COLO668 (cell line): ENCODE data around the gene SMIM7.
"Not testable (repeated sequence)": the region's sequence is repeated elsewhere in the genome, so short reads cannot be mapped to it uniquely, and the experiment has no call there.

Source experiments
- DNase-seq: peaks from one replicate; lab custom pipeline; 2025; ENCODE audit not compliant: unreplicated experiment; lab: John Stamatoyannopoulos, UW

SMIM7 gene

DNA sequence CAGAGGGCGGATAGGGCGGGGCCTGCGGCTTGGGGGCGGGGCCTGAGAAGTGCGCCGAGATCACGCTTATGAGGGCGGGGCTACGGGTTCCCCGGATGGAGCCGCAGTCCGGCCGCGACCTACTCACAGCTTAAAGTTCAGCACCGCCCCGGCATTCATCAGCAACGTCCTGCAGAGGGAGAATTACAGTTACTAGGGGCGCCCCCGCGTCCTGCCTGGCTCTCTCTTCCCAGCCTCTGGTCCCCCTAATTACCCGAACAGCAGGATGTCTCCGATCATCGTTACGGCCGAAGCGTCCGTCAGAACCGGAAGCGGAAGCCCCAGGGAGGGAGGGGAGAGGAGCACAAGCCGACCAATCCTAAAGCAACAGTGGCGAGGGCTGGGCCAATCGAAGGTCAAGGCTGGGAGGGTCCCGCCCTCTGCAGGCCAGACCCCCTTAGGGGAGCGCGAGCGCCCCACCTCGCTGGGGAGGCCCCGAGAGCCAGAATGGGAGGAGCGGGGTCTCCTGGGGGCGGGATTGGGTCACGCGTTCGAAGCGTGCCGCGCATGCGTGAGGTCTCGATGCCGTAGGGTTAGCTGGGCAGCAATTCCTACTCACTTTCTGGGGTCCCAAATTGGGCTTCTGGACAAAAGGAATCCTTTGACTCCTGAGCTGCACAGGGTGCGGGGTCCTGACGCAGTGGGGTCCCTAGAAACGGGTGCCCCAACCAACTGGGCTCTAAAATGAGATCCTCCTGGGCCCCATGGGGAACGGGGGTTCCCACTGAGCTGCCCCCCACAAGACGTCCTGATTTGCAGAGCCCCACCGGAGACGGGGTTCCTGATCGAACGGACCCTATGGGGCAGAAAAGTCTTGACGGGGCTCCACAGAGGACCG lies at the start of gene SMIM7:
Gene SMIM7, minus strand, starts transcription at position 313 of the 877 bp plus-strand sequence. Its CDS starts 34 bp downstream, at position 279.
- DNase-seq: peak; percentile 98

DNA sequence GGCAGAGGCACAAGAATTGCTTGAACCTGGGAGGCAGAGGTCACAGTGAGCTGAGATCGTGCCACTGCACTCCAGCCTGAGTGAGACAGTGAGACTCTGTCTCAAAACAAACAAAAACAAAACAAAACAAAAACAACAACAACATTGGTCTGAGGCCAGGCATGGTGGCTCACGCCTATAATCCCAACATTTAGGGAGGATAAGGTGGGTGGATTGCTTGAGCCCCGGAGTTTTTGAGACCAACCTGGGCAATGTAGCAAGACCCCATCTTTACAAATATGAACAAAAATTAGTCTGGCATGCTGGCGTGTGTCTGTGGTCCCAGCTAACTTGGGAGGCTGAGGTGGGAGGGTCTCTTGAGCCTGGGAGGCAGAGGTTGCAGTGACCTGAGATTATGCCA lies 43.7 kb upstream of the SMIM7 start:
- no peak for DNase-seq

DNA sequence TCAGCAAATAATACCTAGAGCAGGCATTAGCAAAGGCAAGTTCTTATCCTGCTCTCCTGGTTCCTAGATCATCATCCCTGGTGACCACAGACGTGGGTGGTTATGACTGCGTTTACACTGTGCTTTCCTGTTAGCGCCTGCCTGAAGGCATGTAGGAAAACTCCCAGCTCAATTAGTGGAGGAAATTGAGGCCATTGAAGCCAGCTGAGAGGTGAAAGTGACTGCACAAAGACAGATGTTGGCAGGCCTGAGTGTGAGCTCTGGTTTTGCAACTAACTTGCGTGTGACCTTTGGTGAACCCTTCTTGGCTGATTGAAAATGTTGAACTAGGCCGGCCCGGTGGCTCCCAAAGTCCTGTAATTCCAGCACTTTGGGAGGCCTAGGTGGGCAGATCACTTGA lies 42.2 kb upstream of the SMIM7 start:
- no peak for DNase-seq

DNA sequence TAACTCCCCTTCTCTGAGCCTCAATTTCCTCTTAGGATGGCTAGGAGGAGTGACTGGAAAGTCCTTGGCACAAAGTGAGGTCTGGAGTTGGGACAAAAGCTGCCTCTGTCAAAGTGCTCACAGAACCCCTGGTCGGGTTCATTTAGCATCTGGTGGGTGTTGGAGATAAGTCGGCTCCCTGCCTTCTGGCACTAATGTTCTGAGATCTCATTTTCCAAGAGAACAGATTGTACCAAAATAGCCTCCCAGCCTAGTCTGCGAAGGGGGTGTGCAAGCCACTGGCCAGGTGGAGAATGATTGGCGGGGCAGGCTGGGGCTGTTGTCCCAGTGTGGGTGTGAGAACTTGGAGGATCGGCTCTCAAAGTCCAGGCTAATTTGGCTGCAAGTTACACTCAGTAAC lies 39.0 kb upstream of the SMIM7 start:
- no peak for DNase-seq

DNA sequence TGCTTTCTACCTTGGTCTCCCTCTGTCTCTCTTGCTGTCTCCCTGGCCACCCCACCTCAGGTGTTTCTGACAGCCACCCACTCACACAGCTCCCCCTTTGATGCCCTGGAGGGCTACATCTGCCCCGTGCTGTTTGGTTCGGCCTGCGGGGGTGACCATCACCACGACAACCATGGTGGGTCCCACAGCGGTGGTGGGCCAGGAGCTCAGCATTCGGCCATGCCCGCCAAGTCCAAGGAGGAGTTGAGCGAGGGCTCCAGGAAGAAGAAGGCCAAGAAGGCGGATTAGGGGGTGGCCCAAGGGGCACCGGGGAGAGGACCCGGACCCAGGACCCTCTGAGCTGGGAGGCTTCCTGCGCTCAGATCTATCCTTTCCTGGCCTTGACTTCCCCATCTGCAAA lies 28.1 kb upstream of the SMIM7 start:
- DNase-seq: no peak

DNA sequence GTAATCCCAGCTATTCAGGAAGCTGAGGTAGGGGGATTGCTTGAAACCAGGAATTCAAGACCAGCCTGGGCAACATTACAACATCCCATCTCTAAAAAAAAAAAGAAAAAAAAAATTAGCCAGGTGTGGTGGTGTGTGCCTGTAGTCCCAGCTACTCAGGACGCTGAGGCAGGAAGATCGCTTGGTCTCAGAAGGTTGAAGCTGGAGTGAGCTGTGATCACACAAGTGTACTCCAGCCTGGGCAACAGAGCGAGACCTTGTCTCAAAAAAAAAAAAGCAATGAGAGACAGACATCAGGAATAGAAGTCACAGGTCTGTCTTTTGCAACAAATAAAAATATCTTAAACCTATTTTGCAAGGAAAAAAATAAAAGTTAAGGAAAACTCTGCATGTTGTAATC lies 24.3 kb upstream of the SMIM7 start:
- DNase-seq: no peak

DNA sequence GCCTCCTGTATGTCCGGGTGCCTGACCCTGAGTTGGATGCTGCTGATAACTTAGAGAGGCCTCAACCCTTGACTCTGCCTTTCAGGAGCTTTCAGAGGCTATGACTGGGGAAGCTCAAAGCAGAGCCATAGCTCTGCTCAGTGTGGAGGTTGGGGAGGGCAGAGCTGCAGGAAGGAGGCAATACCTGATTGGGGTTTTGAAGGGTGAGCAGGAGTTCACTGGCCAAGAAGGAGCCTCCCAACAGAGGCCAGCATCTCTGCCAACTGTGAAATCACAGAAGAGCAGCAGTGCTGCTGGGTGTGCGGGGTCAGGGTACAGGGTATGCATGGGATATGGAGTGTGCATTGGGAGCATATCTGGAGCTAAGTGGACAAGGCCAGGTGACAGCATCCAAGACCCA lies 22.6 kb upstream of the SMIM7 start:
- DNase-seq: no peak

DNA sequence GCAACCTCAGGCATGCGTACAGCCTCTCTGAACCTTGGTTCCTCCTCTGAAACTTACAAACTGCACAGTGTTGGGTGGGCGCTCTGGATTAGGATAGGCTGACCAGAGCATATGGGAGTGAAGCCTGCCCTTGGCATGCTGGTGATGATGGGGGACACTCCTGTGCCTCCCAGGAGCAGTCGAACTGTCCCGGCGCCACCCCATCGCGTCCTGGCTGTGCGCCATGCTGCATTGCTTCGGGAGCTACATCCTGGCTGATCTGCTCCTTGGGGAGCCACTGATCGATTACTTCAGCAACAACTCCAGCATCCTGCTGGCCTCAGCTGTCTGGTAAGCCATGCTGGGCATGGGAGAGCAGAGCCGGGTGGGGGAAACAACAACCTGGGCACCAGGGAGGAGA lies 19.9 kb upstream of the SMIM7 start:
- DNase-seq: no peak

DNA sequence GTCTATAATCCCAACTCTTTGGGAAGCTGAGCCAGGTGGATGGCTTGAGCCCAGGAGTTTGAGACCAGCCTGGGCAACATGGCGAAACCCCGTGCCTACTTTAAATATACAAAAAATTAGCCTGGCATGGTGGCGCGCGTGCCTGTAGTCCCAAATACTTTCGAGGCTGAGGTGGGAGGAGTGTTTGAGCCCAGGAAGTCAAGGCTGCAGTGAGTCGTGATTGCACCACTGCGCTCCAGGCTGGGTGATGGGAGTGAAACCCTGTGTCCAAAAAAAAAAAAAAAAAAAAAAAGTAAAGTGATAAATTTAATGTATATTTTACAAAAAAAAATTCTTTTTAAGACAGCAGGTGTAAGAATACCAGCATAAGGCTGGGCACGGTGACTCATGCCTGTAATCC lies 18.6 kb upstream of the SMIM7 start:
- no peak for DNase-seq

DNA sequence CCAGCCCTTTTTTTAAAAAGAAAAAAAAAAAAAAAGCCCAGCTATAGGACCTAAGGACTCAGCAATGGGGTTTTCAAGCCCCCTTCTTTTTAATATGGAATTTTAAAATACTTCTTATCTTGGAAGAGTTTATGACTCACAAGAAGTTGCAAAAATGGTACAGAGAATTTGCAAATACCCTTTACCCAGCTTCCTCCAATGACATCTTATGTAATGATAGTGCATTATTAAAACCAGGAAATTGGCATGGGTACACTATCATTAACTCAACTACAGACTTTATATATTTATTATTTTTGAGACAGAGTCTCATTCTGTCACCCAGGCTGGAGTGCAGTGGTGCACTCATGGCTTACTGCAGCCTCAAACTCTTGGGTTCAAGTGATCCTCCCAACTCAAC lies 17.1 kb upstream of the SMIM7 start:
- DNase-seq: no peak

DNA sequence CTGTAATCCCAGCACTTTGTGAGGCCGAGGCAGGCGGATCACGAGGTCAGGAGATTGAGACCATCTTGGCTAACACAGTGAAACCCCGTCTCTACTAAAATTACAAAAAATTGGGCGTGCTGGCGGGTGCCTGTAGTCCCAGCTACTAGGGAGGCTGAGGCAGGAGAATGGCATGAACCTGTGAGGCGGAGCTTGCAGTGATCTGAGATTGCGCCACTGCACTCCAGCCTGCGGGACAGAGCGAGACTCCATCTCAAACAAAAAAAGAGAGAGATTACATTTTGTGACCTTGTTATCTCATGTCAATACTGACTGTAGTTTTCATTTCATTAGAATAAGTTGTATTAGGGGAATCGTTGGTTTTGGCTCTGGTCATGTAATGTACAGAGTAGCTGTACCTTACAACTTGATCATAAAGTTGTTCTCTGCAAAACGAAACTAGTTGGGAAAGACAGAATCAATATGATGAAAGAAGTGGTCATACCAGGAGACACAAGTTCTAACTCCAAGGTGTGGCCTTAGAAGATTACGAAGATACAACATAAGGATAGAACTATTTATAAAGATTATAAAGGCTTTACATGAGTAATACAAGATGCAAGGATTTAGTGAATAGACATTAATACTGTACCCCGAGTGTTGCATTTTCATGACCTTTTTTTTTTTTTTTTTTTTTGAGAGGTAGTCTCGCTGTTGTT lies 16.3 kb upstream of the SMIM7 start:
- no peak for DNase-seq

DNA sequence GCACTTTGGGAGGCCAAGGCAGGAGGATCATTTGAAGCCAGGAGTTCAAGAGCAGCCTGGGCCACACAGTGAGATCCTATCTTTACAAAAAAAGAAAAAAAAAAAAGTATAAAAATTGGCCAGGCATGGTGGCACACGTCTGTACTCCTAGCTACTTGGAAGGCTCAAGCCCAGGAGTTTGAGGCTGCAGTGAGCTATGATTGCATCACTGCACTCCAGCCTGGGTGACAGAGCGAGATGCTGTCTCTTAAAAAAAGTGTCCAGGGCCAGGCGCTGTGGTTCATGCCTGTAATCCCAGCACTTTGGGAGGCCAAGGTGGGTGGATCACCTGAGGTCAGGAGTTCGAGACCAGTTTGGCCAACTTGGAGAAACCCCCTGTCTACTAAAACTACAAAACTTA lies 13.9 kb upstream of the SMIM7 start:
- not testable (repeated sequence) for DNase-seq

DNA sequence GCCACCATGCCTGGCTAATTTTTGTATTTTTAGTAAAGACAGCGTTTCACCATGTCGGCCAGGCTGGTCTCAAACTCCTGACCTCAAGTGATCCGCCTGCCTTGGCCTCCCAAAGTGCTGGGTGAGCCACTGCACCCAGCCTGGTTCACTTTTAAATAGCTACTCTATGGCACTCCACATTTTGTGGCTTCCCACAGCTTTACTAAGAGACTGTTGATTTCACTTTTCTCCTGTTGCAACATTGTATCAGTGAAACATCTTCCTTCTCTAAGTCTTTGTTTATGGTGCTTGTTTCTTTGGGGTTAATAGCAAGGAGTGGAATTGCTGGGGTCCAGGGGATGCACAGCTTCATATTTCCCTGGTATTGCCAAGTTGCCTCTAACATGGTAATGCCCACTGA lies 13.3 kb upstream of the SMIM7 start:
- DNase-seq: no peak

DNA sequence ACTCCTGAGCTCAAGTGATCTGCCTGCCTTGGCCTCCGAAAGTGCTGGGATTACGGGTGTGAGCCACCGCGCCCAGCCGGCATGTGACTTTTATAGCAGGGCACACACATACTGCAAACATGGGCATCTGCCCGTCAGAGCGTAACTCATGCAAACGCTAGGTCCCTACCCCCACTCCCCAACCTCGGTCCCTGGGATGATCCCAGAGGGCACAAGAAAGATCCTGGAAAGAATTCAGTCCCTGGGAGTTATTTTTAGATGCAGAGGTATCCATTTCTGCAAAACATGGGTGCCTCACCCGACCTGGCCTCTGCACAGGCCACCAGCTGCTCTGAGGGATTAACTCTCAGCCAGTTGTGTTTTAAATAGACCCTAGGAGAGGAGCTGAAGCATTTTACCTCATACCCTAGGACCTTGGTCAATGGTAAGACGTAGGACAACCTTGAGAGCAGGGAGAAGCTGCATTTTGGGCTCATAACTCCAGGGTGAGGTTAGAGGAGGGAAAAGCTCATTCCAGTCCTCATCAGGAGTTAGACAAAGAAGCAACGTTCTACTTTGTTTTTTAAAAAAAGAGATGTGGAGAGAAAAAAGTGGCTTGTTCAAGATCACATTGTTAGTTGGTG lies 11.8 kb upstream of the SMIM7 start:
- no peak for DNase-seq

DNA sequence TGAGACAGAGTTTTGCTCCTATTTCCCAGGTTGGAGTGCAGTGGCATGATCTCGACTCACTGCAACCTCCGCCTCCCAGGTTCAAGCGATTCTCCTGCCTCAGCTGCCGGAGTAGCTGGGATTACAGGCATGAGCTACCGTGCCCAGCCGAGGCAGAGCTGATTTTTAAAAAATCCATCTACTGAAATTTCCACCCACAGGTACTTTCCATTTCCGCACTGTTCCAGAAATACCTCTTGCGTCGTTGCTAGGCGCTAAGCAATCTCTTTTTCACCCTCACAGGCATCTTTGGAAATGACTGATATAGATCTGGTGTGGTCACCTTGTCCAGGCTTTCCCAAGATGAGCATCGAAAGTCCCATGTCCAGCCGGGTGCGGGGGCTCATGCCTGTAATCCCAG lies 10.3 kb upstream of the SMIM7 start:
- no peak for DNase-seq

DNA sequence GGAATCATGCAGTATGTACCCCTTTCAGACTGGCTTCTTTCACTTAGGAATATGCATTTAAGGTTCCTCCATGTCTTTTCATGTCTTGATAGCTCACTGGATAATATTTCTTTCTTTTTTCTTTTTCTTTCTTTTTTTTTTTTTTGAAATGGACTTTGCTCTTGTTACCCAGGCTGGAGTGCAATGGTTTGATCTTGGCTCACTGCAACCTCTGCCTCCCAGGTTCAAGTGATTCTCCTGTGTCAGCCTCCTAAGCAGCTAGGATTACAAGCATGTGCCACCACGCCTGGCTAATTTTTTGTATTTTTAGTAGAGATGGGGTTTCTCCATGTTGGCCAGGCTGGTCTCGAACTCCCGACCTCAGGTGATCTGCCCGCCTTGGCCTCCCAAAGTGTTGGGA lies 8.8 kb upstream of the SMIM7 start:
- not testable (repeated sequence) for DNase-seq

DNA sequence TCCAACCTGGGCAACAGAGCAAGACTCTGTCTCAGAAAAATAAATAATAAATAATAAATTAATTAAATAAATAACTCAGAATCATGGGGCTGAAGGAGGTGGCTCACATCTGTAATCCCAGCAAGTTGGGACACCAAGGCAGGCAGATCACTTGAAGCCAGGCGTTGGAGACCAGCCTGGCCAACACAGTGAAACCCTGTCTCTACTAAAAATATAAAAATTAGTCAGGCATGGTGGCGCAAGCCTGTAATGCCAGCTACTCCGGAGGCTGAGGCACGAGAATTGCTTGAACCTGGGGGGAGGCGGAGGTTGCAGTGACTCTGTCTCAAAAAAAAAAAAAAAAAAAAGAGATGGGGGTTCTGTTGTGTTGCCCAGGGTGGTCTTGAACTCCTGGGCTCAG lies 8.2 kb upstream of the SMIM7 start:
- no peak for DNase-seq

DNA sequence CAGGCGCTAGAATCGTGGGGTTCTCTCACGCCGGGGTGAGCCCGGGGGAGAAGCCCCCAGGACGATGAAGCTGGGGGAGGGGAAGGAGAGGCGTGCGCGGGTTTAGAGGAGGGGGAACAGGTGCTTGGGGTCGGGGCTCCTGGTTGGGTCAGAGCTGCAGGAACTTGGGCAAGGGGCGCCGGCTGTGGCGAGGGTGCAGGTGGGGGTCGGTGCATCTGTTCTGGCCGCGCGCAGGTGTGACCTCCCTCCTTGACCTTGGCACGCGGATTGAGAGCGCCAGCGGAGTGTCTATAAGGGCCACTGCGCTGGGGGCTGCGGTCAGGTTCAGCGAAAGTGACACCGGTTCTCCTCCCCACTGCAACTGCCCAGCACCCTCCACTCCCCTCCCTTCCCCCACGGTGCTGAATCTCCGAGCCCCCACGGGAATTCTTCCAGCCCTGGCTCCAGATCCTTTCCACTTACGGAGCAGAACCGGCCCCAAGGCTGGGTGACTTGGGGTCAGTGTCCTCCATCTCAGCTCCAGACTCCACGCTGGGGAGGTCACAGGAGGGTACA lies 1.6 kb upstream of the SMIM7 start:
- peak; percentile 42 for DNase-seq

DNA sequence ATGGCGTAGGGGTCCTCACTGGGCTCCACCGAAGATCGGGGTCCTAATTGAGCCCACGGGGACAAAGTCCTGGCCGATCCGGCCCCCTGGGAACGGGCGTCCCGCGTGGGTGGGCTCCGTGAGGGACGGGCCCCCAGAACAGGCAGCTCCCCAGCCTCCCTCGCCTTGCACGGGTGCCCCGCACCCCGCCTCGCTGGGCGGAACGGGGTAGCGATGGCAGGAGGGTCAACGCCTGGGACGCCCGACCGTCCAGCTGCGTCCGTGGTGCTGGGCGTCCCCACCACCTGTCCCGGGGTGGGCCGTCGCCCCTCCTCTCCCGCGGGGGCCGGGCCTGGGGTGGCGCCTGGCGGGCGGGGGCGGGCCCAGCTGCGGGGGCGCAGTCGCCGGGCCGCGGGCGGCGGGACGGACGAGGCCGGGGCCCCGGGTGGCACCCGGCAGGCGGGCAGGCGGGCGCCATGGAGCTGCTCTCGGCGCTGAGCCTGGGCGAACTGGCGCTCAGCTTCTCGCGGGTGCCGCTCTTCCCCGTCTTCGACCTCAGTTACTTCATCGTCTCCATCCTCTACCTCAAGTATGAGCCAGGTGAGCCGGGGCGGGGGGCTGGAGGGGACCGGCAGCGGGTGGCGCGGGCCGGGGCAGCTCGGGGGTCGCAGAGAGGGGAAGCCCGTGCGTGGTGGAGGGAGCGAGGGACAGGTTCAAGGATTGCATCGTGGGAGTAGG lies 977 bp upstream of the SMIM7 start, which contains the start of gene TMEM38A:
Gene TMEM38A, plus strand, starts transcription at position 377 of the 717 bp plus-strand sequence. Its CDS starts 79 bp downstream, at position 456.
- DNase-seq: peak; percentile 68

DNA sequence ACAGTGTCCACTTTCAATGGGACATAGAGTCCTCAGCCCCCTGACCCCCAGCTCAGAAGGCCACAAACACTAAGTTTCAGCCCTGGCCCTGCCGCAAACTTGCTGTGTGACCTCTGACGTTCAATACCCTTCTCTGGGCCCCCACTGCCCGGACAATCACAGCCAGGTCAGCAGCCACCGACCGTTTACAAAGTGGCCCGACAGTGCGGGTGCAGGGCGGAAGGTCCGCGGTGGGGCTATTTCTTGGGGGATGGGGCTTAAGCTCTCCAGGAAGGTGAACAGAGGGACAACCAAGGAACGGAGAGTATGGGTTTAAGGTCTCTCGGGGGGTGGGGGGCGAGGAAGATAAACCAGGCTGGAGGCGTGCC lies 496 bp downstream of the SMIM7 start:
- no peak for DNase-seq

DNA sequence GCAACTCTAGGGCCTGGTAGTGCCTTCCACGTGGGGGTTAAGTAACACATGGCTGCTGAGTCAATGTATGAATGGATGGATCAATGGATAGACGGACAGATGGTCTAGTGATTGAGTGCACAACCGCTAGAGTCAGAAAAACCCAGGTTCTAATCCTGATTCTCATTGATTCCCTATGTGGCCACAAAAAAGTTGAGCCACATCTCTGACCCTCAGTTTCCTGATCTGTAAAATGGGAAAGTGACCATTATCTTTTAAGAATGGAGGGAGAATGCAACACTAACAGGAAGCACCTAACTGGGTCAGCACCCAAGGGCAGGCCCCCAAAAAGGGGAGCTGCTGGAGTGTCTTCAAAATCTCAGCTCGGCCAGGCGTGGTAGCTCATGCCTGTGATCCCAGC lies 2.6 kb downstream of the SMIM7 start:
- DNase-seq: no peak
